GM23248 (cell line): Measurements from ENCODE around the gene MX1. TPM values are rescaled to one million over a fixed set of nuclear protein-coding genes. Genes with fewer than 3 reads are reported as not detected.

ENCODE experiments used
- DNase-seq: peaks from one replicate; pipeline ENCODE4 v3.0.0-alpha.2; 2015
- H2AFZ ChIP-seq: fragments of 200-600 bp; sonication (generic); 2 replicates; pipeline ENCODE4 v1.6.1; 2016; ENCODE audit warnings: antibody characterized with exemption
- H3F3A ChIP-seq: fragments of 200-600 bp; sonication (generic); 2 replicates; pipeline ENCODE4 v1.6.1; 2016; ENCODE audit warnings: mild to moderate bottlenecking, antibody characterized with exemption, mixed run types; ENCODE audit not compliant: insufficient read depth
- H3K27ac ChIP-seq: fragments of 200-600 bp; sonication (generic); 2 replicates; pipeline ENCODE4 v1.5.1; 2016; ENCODE audit warnings: mild to moderate bottlenecking
- H3K27me3 ChIP-seq: fragments of 200-600 bp; sonication (generic); replicated peaks from 2 replicates; pipeline ENCODE4 v1.6.1; 2016; ENCODE audit warnings: mild to moderate bottlenecking; ENCODE audit not compliant: insufficient read depth
- H3K36me3 ChIP-seq: fragments of 200-600 bp; sonication (generic); 2 replicates; pipeline ENCODE4 v1.6.1; 2016; ENCODE audit warnings: low read depth, mild to moderate bottlenecking
- H3K4me1 ChIP-seq: fragments of 200-600 bp; sonication (generic); 2 replicates; pipeline ENCODE4 v1.6.1; 2016; ENCODE audit warnings: mild to moderate bottlenecking; ENCODE audit not compliant: insufficient read depth
- H3K4me2 ChIP-seq: fragments of 200-600 bp; sonication (generic); one replicate; pipeline ENCODE4 v1.6.1; 2016; ENCODE audit warnings: mild to moderate bottlenecking; ENCODE audit not compliant: unreplicated experiment
- H3K4me3 ChIP-seq: fragments of 200-600 bp; sonication (generic); 2 replicates; pipeline ENCODE4 v1.5.1; 2016; ENCODE audit warnings: mild to moderate bottlenecking
- H3K79me2 ChIP-seq: fragments of 200-600 bp; sonication (generic); 2 replicates; pipeline ENCODE4 v1.6.1; 2016; ENCODE audit warnings: mild to moderate bottlenecking; ENCODE audit not compliant: insufficient read depth
- H3K9ac ChIP-seq: fragments of 200-600 bp; sonication (generic); 2 replicates; pipeline ENCODE4 v1.6.1; 2016; ENCODE audit warnings: mild to moderate bottlenecking
- H3K9me2 ChIP-seq: fragments of 200-600 bp; sonication (generic); 2 replicates; pipeline ENCODE4 v1.6.1; 2016; ENCODE audit warnings: mixed run types, mild to moderate bottlenecking, moderate library complexity; ENCODE audit not compliant: insufficient read depth
- H3K9me3 ChIP-seq: fragments of 200-600 bp; sonication (generic); one replicate; pipeline ENCODE4 v1.6.1; 2017; ENCODE audit warnings: low read depth
- H4K20me1 ChIP-seq: fragments of 200-600 bp; sonication (generic); 2 replicates; pipeline ENCODE4 v1.6.0; 2016; ENCODE audit not compliant: insufficient read depth
- EZH2 ChIP-seq: fragments of 200-600 bp; sonication (generic); IDR thresholded peaks from 2 replicates; pipeline ENCODE4 v1.6.1; 2018; ENCODE audit warnings: antibody characterized with exemption, mild to moderate bottlenecking; ENCODE audit not compliant: insufficient read depth, poor library complexity, severe bottlenecking
- EZH2phosphoT487 ChIP-seq: fragments of 200-600 bp; sonication (generic); IDR thresholded peaks from 2 replicates; pipeline ENCODE4 v1.6.1; 2018; ENCODE audit warnings: antibody characterized with exemption, moderate library complexity, mild to moderate bottlenecking, low read depth; ENCODE audit not compliant: insufficient read depth
- WGBS, 2 experiments: methylation state at CpG; one replicate each; pipeline ENCODE4 v1.1.6; 2015 to 2017; ENCODE audit warnings: low lambda C conversion rate in 2 of 2, low coverage in 1 of 2; ENCODE audit errors: missing lambda C conversion rate in 2 of 2; 5-methylcytosine and 5-hydroxymethylcytosine counted together
- in situ Hi-C: fragments of 300-500 bp; cut with MboI; formaldehyde crosslinking; loops from 2 replicates; pipeline ENCODE4 v1.15.0; 2020
- polyA plus RNA-seq: library from polyadenylated mRNA; unstranded; fragments of >200 nt; fragmentation: Nextera tagmentation; extraction: Ambion mirVana; gene quantifications from 2 replicates; pipeline ENCODE4 v1.2.1, GENCODE V29; 2016
- total RNA-seq: library from RNA; depleted of rRNA; stranded (reverse); fragments of >200 nt; shearing (Covaris generic); gene quantifications from 2 replicates; pipeline ENCODE4 v1.2.3, GENCODE V29; 2014

Gene MX1
- total and polyA plus RNA-seq, 2 experiments from 2014 or later = 1.6 to 1.9 TPM

DNA sequence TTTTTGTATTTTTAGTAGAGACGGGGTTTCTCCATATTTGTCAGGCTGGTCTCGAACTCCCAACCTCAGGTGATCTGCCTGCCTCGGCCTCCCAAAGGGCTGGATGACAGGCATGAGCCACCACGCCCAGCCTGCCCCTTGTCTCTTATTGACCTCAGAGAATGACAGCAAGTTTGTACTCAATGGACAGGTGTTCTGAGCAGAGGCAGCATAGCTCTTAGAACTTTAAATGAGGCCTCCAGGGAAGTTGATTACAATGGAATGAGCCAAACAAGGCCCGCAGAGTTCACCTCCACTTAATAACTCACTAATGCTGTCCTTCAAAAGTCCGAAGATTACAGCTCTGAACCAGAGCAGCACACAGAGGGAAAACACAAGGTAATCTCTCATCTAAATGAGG lies 71.0 kb downstream of the MX1 start:
- H3K9me2 ChIP-seq = no peaks in the 10 kb centered on the region
- H3K4me1 ChIP-seq = no peaks in the 10 kb centered on the region
- H3K4me2 ChIP-seq = no peak overlapping the region
- H3K79me2 ChIP-seq = no peaks in the 10 kb centered on the region
- no peaks in the 10 kb centered on the region for H3F3A ChIP-seq
- no peak overlapping the region for H3K4me3 ChIP-seq
- no peaks in the 10 kb centered on the region for H3K9me3 ChIP-seq
- TF ChIP-seq EZH2 (no peak), EZH2phosphoT487 (no peak)
- WGBS, 2 experiments = 45 to 60% methylated on average over 6 of the region's 6 CpGs
- DNase-seq = no peak
- H3K27ac ChIP-seq = no peak overlapping the region
- H3K27me3 ChIP-seq = peaks cover 27% of the 10 kb centered on the region
- no peaks in the 10 kb centered on the region for H4K20me1 ChIP-seq
- H2AFZ ChIP-seq = no peak overlapping the region
- in situ Hi-C loops = no loop called here
- no peaks in the 10 kb centered on the region for H3K36me3 ChIP-seq
- no peak overlapping the region for H3K9ac ChIP-seq

DNA sequence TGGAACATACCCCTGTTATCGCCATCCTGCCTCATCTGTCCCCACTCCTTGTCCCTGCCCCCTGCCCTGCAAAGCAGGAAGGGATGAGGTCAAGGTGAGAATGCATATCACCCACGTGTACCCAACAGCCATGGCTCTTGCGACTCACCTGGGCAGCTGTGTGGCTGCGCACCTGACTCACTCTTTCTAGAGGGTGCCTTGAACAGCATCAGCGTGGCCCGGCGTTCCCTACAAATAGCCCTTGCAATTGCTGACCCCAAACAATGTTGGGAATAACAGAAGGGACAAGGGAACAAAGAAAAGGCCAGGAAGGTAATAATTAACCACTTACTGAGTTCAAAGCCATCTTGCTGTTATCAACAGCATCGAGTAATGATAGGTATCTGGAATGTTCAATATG lies 71.7 kb downstream of the MX1 start:
- in situ Hi-C loops = no loop called here

DNA sequence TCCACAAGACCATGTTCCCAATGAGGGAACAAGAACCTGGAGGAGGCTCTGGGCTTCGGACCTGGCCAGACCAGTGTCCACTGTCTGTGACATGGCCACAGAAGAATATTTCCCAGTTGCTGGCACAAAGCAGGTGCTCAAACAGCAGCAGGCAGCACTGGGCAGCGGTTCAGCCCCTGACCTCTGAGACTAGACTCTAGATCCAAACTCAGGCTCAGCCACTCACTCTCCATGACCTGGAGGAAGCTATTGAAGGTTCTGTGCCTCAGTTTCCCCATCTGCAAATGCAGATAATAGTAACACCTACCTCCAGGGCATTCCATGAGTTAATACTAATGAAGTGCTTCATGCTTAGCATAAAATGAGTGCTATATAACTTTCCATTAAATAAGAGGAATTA lies 73.9 kb downstream of the MX1 start:
- no peak for DNase-seq
- Histone ChIP-seq H3K79me2 (no peaks in the 10 kb centered on the region), H3F3A (no peaks in the 10 kb centered on the region), H3K4me2 (no peak overlapping the region), H3K4me1 (no peaks in the 10 kb centered on the region), H3K4me3 (no peak overlapping the region), H3K27ac (no peak overlapping the region), H3K9ac (no peak overlapping the region), H4K20me1 (no peaks in the 10 kb centered on the region), H3K9me3 (no peaks in the 10 kb centered on the region), H3K9me2 (no peaks in the 10 kb centered on the region), H3K27me3 (peaks cover 28% of the 10 kb centered on the region), H3K36me3 (no peaks in the 10 kb centered on the region), H2AFZ (no peak overlapping the region)
- TF ChIP-seq EZH2 = no peak
- no peak for TF ChIP-seq EZH2phosphoT487
- WGBS, 2 experiments = 46 to 64% methylated on average over 2 of the region's 2 CpGs
- in situ Hi-C loops = no loop called here

More for the DNA sequence above, 71.7 kb downstream of the MX1 start:
- no peak overlapping the region for H3K9ac ChIP-seq
- no peak overlapping the region for H3K27ac ChIP-seq
- DNase-seq = no peak
- peaks cover 21% of the 10 kb centered on the region for H3K27me3 ChIP-seq
- H4K20me1 ChIP-seq = no peaks in the 10 kb centered on the region
- no peaks in the 10 kb centered on the region for H3K9me3 ChIP-seq
- no peak overlapping the region for H3K4me3 ChIP-seq
- no peaks in the 10 kb centered on the region for H3K4me1 ChIP-seq
- no peaks in the 10 kb centered on the region for H3F3A ChIP-seq
- H2AFZ ChIP-seq = no peak overlapping the region
- H3K36me3 ChIP-seq = no peaks in the 10 kb centered on the region
- no peak for TF ChIP-seq EZH2
- TF ChIP-seq EZH2phosphoT487 = no peak
- no peaks in the 10 kb centered on the region for H3K9me2 ChIP-seq
- H3K79me2 ChIP-seq = no peaks in the 10 kb centered on the region
- 70 to 74% methylated on average over 8 of the region's 8 CpGs for WGBS, 2 experiments
- no peak overlapping the region for H3K4me2 ChIP-seq

DNA sequence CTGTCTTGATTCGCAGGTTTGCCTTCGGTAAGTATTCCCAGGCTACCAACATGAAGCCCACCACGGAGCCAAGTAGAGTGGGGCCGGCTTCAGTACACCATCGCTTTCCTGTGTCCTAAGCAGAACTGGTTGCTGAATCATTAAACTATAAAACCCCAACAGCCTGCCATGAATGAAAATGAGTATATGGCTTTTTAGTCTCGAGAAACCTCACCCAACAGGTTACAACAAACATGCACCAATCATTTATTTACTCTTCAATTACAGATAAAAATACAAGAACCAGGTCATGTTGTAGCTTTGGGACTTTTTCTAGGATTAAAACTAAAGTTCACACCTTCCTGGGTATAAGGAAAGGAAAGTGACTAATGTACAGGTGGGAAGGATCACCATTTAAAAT lies 74.3 kb downstream of the MX1 start:
- no peaks in the 10 kb centered on the region for H3K79me2 ChIP-seq
- H2AFZ ChIP-seq = no peak overlapping the region
- no peak overlapping the region for H3K9ac ChIP-seq
- in situ Hi-C loops = no loop called here
- no peak for TF ChIP-seq EZH2phosphoT487
- no peaks in the 10 kb centered on the region for H4K20me1 ChIP-seq
- H3K9me2 ChIP-seq = no peaks in the 10 kb centered on the region
- H3K27me3 ChIP-seq = peaks cover 33% of the 10 kb centered on the region
- no peaks in the 10 kb centered on the region for H3K4me1 ChIP-seq
- no peak for DNase-seq
- no peaks in the 10 kb centered on the region for H3K36me3 ChIP-seq
- no peak overlapping the region for H3K4me3 ChIP-seq
- H3K9me3 ChIP-seq = no peaks in the 10 kb centered on the region
- H3K4me2 ChIP-seq = no peak overlapping the region
- no peaks in the 10 kb centered on the region for H3F3A ChIP-seq
- no peak overlapping the region for H3K27ac ChIP-seq
- 69 to 71% methylated on average over 6 of the region's 6 CpGs for WGBS, 2 experiments

DNA sequence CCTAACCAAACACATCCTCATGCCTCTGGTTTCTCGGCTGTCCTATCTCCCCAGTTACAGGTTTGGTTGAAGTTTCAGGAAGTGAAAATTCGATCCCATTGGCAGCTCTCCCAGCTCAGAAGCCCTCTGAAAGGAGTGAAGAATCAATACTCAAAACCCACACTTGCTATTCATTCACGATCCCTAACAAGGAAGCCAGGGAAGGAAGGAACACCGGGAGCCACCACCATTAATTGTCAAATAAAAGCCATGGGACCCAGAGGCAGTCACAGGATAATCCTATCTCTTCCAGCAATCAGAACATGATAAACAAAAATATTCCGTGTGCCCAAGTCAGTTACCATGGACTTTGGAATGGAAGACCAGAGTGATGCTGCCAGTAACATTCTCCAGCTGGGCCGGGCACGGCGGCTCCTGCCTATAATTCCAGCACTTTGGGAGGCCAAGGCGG lies 74.9 kb downstream of the MX1 start:
- Histone ChIP-seq H3K4me2 (no peak overlapping the region), H3K9me2 (no peaks in the 10 kb centered on the region), H3K9me3 (no peaks in the 10 kb centered on the region), H4K20me1 (no peaks in the 10 kb centered on the region), H2AFZ (no peak overlapping the region), H3K27ac (no peak overlapping the region), H3K27me3 (peaks cover 36% of the 10 kb centered on the region), H3K9ac (no peak overlapping the region), H3K4me1 (no peaks in the 10 kb centered on the region), H3K79me2 (no peaks in the 10 kb centered on the region), H3F3A (no peaks in the 10 kb centered on the region), H3K36me3 (no peaks in the 10 kb centered on the region), H3K4me3 (no peak overlapping the region)
- in situ Hi-C loops = no loop called here
- DNase-seq = no peak
- TF ChIP-seq EZH2phosphoT487 = no peak
- no peak for TF ChIP-seq EZH2
- 72 to 78% methylated on average over 9 of the region's 9 CpGs for WGBS, 2 experiments
